GM12878 (cell line): ENCODE measurements around the gene PCBD1. TPM values are rescaled to one million over a fixed set of nuclear protein-coding genes. Genes with fewer than 3 reads are reported as not detected.

Experiments
- ATAC-seq: fragments of 200-7000 bp; cut with Tn5 transposase; 3 replicates; pipeline ENCODE4 v1.9.1; 2020; ENCODE audit warnings: mild to moderate bottlenecking, moderate library complexity
- BruUV-seq: library from RNA; stranded (reverse); fragments of 400-500 nt; replicated peaks from 2 replicates; lab custom pipeline; 2021; lab: Mats Ljungman, UMichigan
- CTCF ChIA-PET: fragments of 300-600 bp; sonication (Branson Sonifier 250); formaldehyde crosslinking; extraction: SDS; loops from one replicate; lab custom pipeline; 2021; ENCODE audit warnings: inconsistent platforms; lab: Yijun Ruan, JAX
- POLR2A ChIA-PET: fragments of 350-600 bp; formaldehyde crosslinking; extraction: SDS; loops from one replicate; lab custom pipeline; 2021; ENCODE audit warnings: inconsistent platforms; lab: Charles Lee
- RAD21 ChIA-PET: fragments of 300-600 bp; sonication (Branson Sonifier 250); formaldehyde crosslinking; loops from one replicate; lab custom pipeline; 2023; ENCODE audit warnings: antibody characterized with exemption; ENCODE audit not compliant: unreplicated experiment; lab: Charles Lee
- SMC1A ChIA-PET: fragments of 300-600 bp; sonication (Branson Sonifier 250); formaldehyde crosslinking; loops from one replicate; lab custom pipeline; 2023; ENCODE audit not compliant: unreplicated experiment, uncharacterized antibody; lab: Charles Lee
- DNase-seq: peaks from one replicate; pipeline ENCODE4 v3.0.0-alpha.2; 2011; ENCODE audit warnings: low read depth, low spot score
- FAIRE-seq: peaks from 3 replicates; lab custom pipeline; 2011; peaks lifted over from hg19 to GRCh38; lab: Jason Lieb, UNC
- H2AFZ ChIP-seq: 2 replicates; pipeline ENCODE4 v1.6.0; 2011; ENCODE audit warnings: low read depth, low read length, control low read depth; ENCODE audit not compliant: control insufficient read depth
- H3K27ac ChIP-seq: 2 replicates; pipeline ENCODE4 v1.5.1; 2011; ENCODE audit warnings: control low read depth; ENCODE audit not compliant: control insufficient read depth, insufficient read depth
- H3K27me3 ChIP-seq, 2 experiments: replicated peaks in 1 of 2; 2 replicates each; pipeline versions ENCODE4 v1.6.0 to v1.6.1; 2011; ENCODE audit warnings: low read length in 1 of 2; ENCODE audit not compliant: control insufficient read depth in 2 of 2, insufficient read depth in 2 of 2
- H3K36me3 ChIP-seq, 2 experiments: 2 replicates each; pipeline ENCODE4 v1.5.1; 2011; ENCODE audit warnings: low read length in 1 of 2; ENCODE audit not compliant: control insufficient read depth in 2 of 2, insufficient read depth in 2 of 2
- H3K4me1 ChIP-seq: 2 replicates; pipeline ENCODE4 v1.6.1; 2011; ENCODE audit warnings: mild to moderate bottlenecking, low read length, moderate library complexity, mixed read lengths; ENCODE audit not compliant: control insufficient read depth, insufficient read depth
- H3K4me2 ChIP-seq: 2 replicates; pipeline ENCODE4 v1.6.0; 2011; ENCODE audit warnings: control low read depth; ENCODE audit not compliant: control insufficient read depth, insufficient read depth
- H3K4me3 ChIP-seq: fragments of 200-600 bp; sonication (generic); 2 replicates; pipeline ENCODE4 v1.5.1; 2016
- H3K79me2 ChIP-seq: 2 replicates; pipeline ENCODE4 v1.6.0; 2011; ENCODE audit warnings: low read length; ENCODE audit not compliant: control insufficient read depth, insufficient read depth
- H3K9ac ChIP-seq: 2 replicates; pipeline ENCODE4 v1.8.0; 2011; ENCODE audit warnings: low read length, control low read depth, mixed read lengths; ENCODE audit not compliant: control insufficient read depth, insufficient read depth
- H3K9me3 ChIP-seq: replicated peaks from 3 replicates; pipeline ENCODE4 v1.5.1; 2011; ENCODE audit warnings: mild to moderate bottlenecking, low read length; ENCODE audit not compliant: control insufficient read depth, insufficient read depth
- H4K20me1 ChIP-seq: 2 replicates; pipeline ENCODE4 v1.6.0; 2011; ENCODE audit not compliant: control insufficient read depth, insufficient read depth
- ATF2 ChIP-seq: IDR thresholded peaks from 2 replicates; pipeline ENCODE4 v1.6.1; 2012; ENCODE audit warnings: low read length, inconsistent platforms
- BCL11A ChIP-seq: IDR thresholded peaks from 2 replicates; pipeline ENCODE4 v1.6.1; 2011; ENCODE audit warnings: low read depth, low read length
- BCL3 ChIP-seq: IDR thresholded peaks from 2 replicates; pipeline ENCODE4 v1.6.1; 2011; ENCODE audit warnings: borderline replicate concordance, low read depth, mild to moderate bottlenecking, moderate library complexity, low read length; ENCODE audit not compliant: insufficient read depth, poor library complexity, severe bottlenecking
- ELK1 ChIP-seq: IDR thresholded peaks from 2 replicates; pipeline ENCODE4 v1.6.1; 2012; ENCODE audit warnings: low read depth, low read length, improper control_type of control experiment
- IKZF2 ChIP-seq, 2 experiments: fragments of 450-650 bp; IDR thresholded peaks; 2 replicates each; pipeline ENCODE4 v1.6.1; 2017; ENCODE audit warnings: mild to moderate bottlenecking in 2 of 2, moderate library complexity in 2 of 2
- ZBTB4 ChIP-seq: fragments of 450-650 bp; formaldehyde crosslinking; IDR thresholded peaks from 2 replicates; pipeline ENCODE4 v1.4.0; 2022; ENCODE audit warnings: mild to moderate bottlenecking, moderate library complexity
- WGBS: methylation state at CpG from one replicate; pipeline ENCODE4 v1.1.6; 2016; ENCODE audit warnings: low lambda C conversion rate; ENCODE audit not compliant: insufficient replicate concordance, insufficient coverage; ENCODE audit errors: missing lambda C conversion rate; 5-methylcytosine and 5-hydroxymethylcytosine counted together
- in situ Hi-C: fragments of 300-500 bp; cut with MboI; formaldehyde crosslinking; loops from 9 replicates; pipeline ENCODE4 v1.14.3; 2018; ENCODE audit warnings: mixed read lengths
- intact Hi-C: fragments of 100-400 bp; cut with micrococcal nuclease; formaldehyde crosslinking; loops from one replicate; pipeline ENCODE4 v1.14.2; 2022; ENCODE audit not compliant: unreplicated experiment
- polyA plus RNA-seq, 11 experiments: library from polyadenylated mRNA; depleted of rRNA in 4 of 11; unstranded in 6 of 11; stranded (reverse) in 5 of 11; fragments of >200 nt; fragmentation: Nextera tagmentation in 4 of 11; fragmentation: Illumina TruSeq in 1 of 11; extraction: Ambion mirVana in 4 of 11; extraction: Trizol in 1 of 11; gene quantifications; 1 replicate in 1 of 11; 2 replicates in 10 of 11; pipeline versions ENCODE4 v1.2.1 to v1.2.3, GENCODE V29; 2011 to 2016; ENCODE audit warnings: inconsistent platforms in 2 of 11, missing spikeins in 2 of 11, low read depth in 1 of 11
- total RNA-seq, 4 experiments: library from RNA; depleted of rRNA in 3 of 4; stranded (reverse); fragments of >200 nt in 3 of 4; fragmentation: Illumina TruSeq in 1 of 4; extraction: Trizol in 1 of 4; gene quantifications; 2 replicates each; pipeline versions ENCODE4 v1.2.1 to v1.2.3, GENCODE V29; 2013 to 2021
- TF ChIP-seq, protein P1 (sequence below): fragments of 450-650 bp; IDR thresholded peaks from 2 replicates; pipeline ENCODE4 v1.6.1; 2018; ENCODE audit warnings: mild to moderate bottlenecking, low read depth, moderate library complexity; ENCODE audit not compliant: partially characterized antibody

PCBD1 gene
- total and polyA plus RNA-seq, 10 of the 15 experiments (the other 5 are each of a cell fraction or from before 2014, with no cell fraction given), result 5.6 to 66.8 (median 34.2) TPM

GRCh38 chr10:70911386-70911785 is 23.0 kb upstream of the PCBD1 start (continued):
- TF ChIP-seq, protein P1, sequence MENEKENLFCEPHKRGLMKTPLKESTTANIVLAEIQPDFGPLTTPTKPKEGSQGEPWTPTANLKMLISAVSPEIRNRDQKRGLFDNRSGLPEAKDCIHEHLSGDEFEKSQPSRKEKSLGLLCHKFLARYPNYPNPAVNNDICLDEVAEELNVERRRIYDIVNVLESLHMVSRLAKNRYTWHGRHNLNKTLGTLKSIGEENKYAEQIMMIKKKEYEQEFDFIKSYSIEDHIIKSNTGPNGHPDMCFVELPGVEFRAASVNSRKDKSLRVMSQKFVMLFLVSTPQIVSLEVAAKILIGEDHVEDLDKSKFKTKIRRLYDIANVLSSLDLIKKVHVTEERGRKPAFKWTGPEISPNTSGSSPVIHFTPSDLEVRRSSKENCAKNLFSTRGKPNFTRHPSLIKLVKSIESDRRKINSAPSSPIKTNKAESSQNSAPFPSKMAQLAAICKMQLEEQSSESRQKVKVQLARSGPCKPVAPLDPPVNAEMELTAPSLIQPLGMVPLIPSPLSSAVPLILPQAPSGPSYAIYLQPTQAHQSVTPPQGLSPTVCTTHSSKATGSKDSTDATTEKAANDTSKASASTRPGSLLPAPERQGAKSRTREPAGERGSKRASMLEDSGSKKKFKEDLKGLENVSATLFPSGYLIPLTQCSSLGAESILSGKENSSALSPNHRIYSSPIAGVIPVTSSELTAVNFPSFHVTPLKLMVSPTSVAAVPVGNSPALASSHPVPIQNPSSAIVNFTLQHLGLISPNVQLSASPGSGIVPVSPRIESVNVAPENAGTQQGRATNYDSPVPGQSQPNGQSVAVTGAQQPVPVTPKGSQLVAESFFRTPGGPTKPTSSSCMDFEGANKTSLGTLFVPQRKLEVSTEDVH, result no peak
- no peak for TF ChIP-seq ELK1
- TF ChIP-seq, all 136 proteins: peak for 0

GRCh38 chr10:70910486-70911341 is 22.3 kb upstream of the PCBD1 start:
- no peaks in the 10 kb centered on the region for H4K20me1 ChIP-seq
- ATAC-seq, result no peak
- no peak for DNase-seq
- WGBS, result 41% methylated on average over 16 of the region's 16 CpGs
- no peaks in the 10 kb centered on the region for H3K79me2 ChIP-seq
- RAD21 ChIA-PET, result no interaction called here
- no peak overlapping the region for H3K9ac ChIP-seq
- BruUV-seq, result no TSS peak
- POLR2A ChIA-PET, result no interaction called here
- H3K4me3 ChIP-seq, result no peak overlapping the region
- CTCF ChIA-PET, result interaction anchor here (1.3 kb wide), 1 partner anchor 374 kb away, joined by 3 read pairs; no protein-coding TSS in a partner anchor
- H3K4me2 ChIP-seq, result no peak overlapping the region
- no peak overlapping the region for H2AFZ ChIP-seq
- FAIRE-seq, result no peak
- H3K36me3 ChIP-seq, result no peaks in the 10 kb centered on the region
- H3K27ac ChIP-seq, result no peak overlapping the region
- in situ Hi-C loops, result no loop called here
- SMC1A ChIA-PET, result no interaction called here
- H3K4me1 ChIP-seq, result no peaks in the 10 kb centered on the region
- peaks cover 0 to 2% of the 10 kb centered on the region in 2 experiments; a peak in 1 of 4 replicates for H3K27me3 ChIP-seq
- H3K9me3 ChIP-seq, result no peaks in the 10 kb centered on the region
- intact Hi-C loops, result no loop called here
- no peak for TF ChIP-seq ATF2
- no peak for TF ChIP-seq ZBTB4
- TF ChIP-seq BCL11A, result no peak
- no peak for TF ChIP-seq IKZF2 (IDR thresholded peaks at IDR 0.05)
- TF ChIP-seq BCL3, result no peak
